WI38 (cell line): ENCODE data around the gene HFE.
"Not testable (repeated sequence)": the region's sequence is repeated elsewhere in the genome, so short reads cannot be mapped to it uniquely, and the experiment has no call there.

ENCODE experiments used
- H3K4me3 ChIP-seq: 2 replicates; pipeline ENCODE4 v1.5.1; 2011; ENCODE audit warnings: low read depth, mild to moderate bottlenecking, control low read depth, low read length
- CTCF ChIP-seq: IDR thresholded peaks from 2 replicates; pipeline ENCODE4 v1.5.1; 2012; ENCODE audit warnings: low read depth, mild to moderate bottlenecking, control low read depth, low read length

Gene HFE

GRCh38 chr6:26118999-26119398 is 31.8 kb downstream of the HFE start:
- H3K4me3 ChIP-seq = no peak overlapping the region
- no peak for TF ChIP-seq CTCF

GRCh38 chr6:26120115-26120514 is 32.9 kb downstream of the HFE start:
- H3K4me3 ChIP-seq = not testable (repeated sequence)

GRCh38 chr6:26120807-26121140 is 33.5 kb downstream of the HFE start:
- TF ChIP-seq CTCF = no peak
- no peak overlapping the region for H3K4me3 ChIP-seq

GRCh38 chr6:26121141-26122004 is 34.1 kb downstream of the HFE start:
- no peak overlapping the region for H3K4me3 ChIP-seq
- no peak for TF ChIP-seq CTCF

GRCh38 chr6:26122005-26122388 is 34.8 kb downstream of the HFE start:
- H3K4me3 ChIP-seq = no peak overlapping the region
- no peak for TF ChIP-seq CTCF

- TF ChIP-seq CTCF = no peak
- peak overlapping the region; percentile 87 for H3K4me3 ChIP-seq
Observed at GRCh38 chr6:26122402-26122792, 35.2 kb downstream of the HFE start.

- peak overlapping the region; percentile 87 for H3K4me3 ChIP-seq
- TF ChIP-seq CTCF = no peak
Observed at GRCh38 chr6:26122793-26123674, 35.8 kb downstream of the HFE start.
